Body of pancreas (tissue), 4 donors: ENCODE measurements around the gene SORCS1.

Experiments
- POLR2A ChIP-seq, 3 donors: fragments of 450-650 bp; IDR thresholded peaks; one replicate each; pipeline ENCODE4 v1.6.1; 2016; ENCODE audit warnings: antibody characterized with exemption in 3 of 3, mild to moderate bottlenecking in 2 of 3
- TF ChIP-seq, protein P1 (sequence below), 7 experiments: fragments of 450-650 bp in 4 of 7; fragments of 200-600 bp in 3 of 7; sonication (generic) in 3 of 7; IDR thresholded peaks; one replicate each; pipeline ENCODE4 v1.5.1; 2016 to 2019; ENCODE audit warnings: antibody characterized with exemption in 7 of 7

DNA sequence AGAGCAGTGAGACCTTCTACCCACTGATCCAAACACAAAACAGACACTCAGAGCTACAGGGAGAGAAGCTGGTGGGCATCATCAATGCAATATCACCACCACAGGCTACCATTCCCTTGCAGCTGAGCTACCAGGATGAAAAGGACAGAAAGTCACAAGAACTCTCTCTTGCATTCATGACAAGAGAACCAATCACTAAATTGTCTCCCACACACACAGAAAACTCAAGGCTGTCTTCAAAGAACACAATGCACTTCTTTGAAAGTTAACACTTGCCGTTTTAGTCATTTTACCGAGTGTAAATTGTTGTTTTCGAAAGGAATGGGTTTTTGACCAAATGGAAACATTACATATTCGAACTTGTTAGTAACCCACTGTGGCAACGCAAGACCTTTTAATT lies 626.6 kb downstream of the SORCS1 start:
- no peak for TF ChIP-seq POLR2A (IDR thresholded peaks at IDR 0.05)
- TF ChIP-seq, protein P1, sequence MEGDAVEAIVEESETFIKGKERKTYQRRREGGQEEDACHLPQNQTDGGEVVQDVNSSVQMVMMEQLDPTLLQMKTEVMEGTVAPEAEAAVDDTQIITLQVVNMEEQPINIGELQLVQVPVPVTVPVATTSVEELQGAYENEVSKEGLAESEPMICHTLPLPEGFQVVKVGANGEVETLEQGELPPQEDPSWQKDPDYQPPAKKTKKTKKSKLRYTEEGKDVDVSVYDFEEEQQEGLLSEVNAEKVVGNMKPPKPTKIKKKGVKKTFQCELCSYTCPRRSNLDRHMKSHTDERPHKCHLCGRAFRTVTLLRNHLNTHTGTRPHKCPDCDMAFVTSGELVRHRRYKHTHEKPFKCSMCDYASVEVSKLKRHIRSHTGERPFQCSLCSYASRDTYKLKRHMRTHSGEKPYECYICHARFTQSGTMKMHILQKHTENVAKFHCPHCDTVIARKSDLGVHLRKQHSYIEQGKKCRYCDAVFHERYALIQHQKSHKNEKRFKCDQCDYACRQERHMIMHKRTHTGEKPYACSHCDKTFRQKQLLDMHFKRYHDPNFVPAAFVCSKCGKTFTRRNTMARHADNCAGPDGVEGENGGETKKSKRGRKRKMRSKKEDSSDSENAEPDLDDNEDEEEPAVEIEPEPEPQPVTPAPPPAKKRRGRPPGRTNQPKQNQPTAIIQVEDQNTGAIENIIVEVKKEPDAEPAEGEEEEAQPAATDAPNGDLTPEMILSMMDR (IDR thresholded peaks at IDR 0.05) = no peak
